HG02840 (cell line): ENCODE results near the gene COX8A.
"Not testable (repeated sequence)": the region's sequence is repeated elsewhere in the genome, so short reads cannot be mapped to it uniquely, and the experiment has no call there.

Source experiments
- ATAC-seq: cut with Tn5 transposase; IDR thresholded peaks from one replicate; pipeline ENCODE4 v1.9.1; 2021; ENCODE audit warnings: mild to moderate bottlenecking, moderate library complexity, moderate number of reproducible peaks; ENCODE audit not compliant: unreplicated experiment, low FRiP score

COX8A gene, protein sequence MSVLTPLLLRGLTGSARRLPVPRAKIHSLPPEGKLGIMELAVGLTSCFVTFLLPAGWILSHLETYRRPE

DNA sequence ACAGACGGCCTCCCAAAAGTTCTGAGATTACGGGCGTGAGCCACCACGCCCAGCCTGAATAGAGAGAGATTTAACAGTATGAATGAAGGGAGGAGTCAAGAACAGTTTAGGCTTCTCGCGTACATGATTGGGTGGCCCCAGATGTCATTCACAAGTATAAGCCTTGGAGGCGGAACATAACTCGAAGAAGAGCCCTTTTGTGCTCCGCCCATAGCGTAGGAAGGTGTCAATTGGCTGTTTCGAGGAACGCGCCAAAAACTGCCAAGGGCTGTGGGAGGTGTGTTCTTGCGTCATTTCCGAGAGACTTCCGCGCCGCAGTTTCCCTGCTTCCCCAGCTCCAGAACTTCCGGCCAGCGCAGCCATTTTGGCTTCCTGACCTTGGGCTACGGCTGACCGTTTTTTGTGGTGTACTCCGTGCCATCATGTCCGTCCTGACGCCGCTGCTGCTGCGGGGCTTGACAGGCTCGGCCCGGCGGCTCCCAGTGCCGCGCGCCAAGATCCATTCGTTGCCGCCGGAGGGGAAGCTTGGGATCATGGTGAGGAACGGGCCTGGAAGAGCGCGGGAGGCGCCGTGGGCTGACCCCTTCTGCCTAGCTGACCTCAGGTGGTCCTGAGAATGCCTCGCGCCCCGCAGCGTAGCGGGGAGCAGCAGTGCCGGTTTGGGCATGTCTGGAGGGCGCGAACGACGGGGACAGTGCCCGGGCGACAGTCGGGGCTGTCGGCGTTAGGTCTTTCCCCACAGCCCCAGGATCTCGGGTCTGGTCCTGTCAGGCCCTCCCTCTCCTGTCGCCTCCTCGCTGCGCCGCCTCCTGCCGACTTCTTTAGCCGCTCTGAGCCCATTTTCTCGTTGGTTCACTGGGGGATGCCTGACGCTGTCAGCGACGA lies at the start of gene COX8A:
Gene COX8A, plus strand, starts transcription at position 362 of the 885 bp plus-strand sequence. Its CDS starts 61 bp downstream, at position 423.
- ATAC-seq = peak; percentile 96

GRCh38 chr11:63929616-63930015 lies 44.8 kb upstream of the COX8A start:
- no peak for ATAC-seq

GRCh38 chr11:63931045-63931444 lies 43.4 kb upstream of the COX8A start:
- no peak for ATAC-seq

DNA sequence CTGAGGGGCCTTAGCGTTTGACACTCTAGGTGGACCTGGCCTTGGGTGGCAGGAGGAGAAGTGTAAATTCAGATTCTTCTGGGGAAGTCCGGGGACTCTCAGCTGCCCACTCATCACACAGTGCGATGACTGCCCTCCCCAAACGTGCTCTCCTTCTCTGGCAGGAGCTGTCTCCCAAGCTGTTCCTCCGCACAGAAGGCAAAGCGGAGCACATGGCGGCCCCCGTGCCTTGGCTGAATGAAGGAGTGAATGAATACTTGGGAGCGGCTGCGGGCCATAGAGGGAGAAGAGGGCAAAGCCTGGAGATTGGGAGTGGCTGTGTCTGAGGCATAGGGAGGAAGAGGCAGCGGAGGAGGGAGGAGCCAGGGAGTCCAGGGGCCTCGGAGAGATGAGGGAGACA lies 42.5 kb upstream of the COX8A start:
- ATAC-seq = no peak

DNA sequence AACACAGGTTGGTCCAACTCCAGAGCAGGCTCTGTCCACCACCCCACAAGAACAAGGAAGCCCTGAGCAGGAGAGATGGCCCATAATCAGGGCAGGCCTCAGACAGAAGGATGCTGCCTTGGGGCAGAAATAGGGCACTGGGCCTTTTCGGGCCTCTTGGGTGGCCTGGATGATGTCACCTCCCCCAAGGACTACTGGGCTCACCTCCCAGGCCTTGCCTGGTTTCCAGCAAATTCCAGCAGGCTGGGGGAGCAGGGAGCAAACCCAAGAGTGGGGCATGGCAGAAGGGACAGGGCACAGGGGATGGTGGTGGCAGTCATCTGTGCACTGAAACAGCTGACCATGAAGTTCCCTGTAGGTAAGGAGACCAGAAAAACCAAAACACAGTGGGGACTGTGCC lies 41.0 kb upstream of the COX8A start:
- ATAC-seq = no peak

DNA sequence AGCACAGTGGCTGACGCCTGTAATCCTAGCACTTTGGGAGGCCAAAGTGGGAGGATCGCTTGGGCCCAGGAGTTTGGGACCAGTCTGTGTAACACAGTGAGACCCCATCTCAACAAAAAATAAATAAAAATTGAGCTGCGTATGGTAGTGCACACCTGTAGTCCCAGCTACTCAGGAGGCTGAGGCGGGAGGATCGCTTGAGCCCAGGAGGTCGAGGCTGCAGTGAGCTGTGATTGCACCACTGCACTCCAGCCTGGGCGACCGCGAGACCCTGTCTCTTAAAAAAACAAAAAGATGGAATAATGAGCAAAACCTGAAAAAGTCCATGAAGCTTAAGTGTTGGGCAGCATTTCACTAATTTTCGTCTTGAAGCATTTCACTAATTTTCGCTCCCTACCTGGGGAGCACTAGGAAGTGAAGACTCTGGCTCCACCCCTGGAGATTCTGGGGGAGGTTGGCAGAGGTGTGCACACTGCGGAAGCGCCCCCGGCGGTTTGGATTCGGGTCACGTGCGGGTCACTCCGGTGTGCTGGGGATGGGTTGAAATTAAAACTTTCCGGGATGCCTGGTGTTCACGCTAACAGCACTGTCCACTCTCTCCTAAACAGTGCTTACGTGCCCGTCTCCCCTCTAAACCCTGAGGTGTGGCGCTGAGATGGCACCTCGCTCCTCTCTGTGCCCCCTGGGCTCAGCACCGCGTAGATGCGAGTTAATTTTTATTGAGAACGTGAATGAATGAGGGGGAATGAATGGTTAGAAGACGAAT lies 36.5 kb upstream of the COX8A start:
- peak; percentile 13 for ATAC-seq

GRCh38 chr11:63938479-63939396 lies 35.7 kb upstream of the COX8A start, which contains the start of gene NAA40:
TSS of gene NAA40 (plus strand) at chr11:63939002. CDS start at chr11:63939097, 95 bp downstream.
- ATAC-seq = peak; percentile 94

DNA sequence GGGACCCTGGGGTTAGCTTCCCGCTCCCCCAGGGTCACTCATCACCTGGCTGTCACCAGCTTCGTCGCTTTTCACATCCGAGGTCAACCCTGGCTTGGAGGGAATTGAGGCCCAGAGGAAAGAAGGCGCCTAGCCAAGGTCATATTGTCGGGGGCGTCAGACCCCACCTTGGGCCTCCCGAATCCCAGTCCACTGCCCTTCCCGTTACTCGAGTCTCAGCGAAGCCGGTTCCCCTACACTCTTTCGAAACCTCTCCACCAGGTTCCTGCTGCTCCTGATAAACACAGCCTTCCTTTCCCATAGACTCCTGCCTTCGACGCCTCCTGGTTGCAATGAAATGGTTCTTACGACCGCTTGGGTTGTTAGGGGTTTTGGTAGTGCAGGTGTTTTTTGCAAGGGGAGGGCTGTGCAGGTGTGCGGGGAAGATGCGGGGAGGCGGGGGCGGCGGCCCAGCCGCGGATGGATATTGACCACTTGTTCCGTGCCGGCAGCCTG lies 35.0 kb upstream of the COX8A start:
- ATAC-seq = peak; percentile 4

- no peak for ATAC-seq
Observed at GRCh38 chr11:63940786-63941185, 33.6 kb upstream of the COX8A start.

DNA sequence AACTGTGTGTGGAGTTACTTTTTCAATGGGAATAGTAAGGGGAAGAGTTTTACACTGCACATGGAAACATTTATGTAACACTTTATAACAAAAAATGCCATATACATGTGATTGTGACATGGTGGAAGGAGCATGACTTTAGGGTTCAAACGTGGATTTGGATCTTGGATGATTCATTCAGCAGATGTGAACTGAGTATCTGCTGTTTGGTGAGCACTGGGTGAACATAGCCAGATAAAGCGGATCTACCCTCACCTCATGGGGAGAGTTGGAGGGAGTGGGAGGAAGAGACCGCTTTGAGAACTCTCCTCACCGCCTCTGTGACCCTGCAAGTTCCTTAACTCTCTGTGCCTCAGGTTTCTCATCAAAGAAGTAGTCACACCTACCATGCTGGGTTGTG lies 32.5 kb upstream of the COX8A start:
- ATAC-seq = no peak

GRCh38 chr11:63942803-63943202 lies 31.6 kb upstream of the COX8A start:
- ATAC-seq = no peak

GRCh38 chr11:63944987-63945386 lies 29.4 kb upstream of the COX8A start:
- no peak for ATAC-seq

GRCh38 chr11:63945477-63946163 lies 28.8 kb upstream of the COX8A start:
- ATAC-seq = no peak

DNA sequence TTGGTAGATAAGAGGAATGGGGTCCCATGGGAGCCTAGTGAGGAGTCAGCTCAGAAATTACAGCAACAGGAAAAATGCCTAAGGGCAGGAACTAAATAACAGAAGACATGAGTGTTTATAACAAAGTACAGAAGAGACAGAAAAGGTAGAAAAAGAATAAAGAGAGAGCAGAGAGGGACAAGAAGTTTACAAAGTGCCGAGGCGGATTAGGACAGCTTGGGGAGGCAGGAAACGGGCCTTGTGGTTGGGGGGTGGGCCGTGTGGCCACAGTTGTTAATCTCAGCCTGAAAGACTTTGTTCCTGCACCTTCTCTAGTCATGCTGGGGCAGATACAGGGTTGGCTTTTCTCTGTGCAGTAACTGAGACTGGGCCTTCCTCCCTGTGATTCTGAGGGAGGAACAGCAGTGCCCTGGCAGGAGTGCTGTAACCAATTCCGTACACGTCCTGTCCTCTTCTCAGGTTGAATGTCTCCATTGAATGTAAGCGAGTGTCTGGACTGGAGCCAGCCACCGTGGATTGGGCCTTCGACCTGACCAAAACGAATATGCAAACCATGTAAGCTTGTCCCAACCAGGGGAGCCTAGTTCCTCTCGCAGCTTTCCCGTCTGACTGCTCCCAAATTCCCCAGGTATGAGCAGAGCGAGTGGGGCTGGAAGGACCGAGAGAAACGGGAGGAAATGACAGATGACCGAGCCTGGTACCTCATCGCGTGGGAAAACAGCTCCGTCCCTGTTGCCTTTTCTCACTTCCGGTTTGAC lies 22.5 kb upstream of the COX8A start:
- no peak for ATAC-seq

DNA sequence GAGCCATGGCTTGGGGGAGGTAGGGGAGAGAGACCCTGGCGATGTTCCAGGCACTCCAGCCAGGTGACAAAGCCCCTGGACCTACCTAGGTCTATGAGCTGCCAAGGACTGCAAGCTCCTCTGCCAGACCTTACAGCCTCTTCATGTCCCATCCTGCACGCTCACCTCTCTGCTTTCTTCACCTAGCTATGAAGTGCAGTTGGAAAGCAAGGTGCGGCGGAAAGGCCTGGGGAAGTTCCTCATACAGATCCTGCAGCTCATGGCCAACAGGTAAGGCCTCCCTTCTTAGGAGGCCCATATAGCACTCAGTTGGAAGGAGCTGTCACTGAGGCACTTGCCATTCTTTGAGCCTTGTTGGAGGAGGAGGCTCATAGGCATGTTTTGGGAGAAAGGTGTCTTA lies 21.9 kb upstream of the COX8A start:
- no peak for ATAC-seq

DNA sequence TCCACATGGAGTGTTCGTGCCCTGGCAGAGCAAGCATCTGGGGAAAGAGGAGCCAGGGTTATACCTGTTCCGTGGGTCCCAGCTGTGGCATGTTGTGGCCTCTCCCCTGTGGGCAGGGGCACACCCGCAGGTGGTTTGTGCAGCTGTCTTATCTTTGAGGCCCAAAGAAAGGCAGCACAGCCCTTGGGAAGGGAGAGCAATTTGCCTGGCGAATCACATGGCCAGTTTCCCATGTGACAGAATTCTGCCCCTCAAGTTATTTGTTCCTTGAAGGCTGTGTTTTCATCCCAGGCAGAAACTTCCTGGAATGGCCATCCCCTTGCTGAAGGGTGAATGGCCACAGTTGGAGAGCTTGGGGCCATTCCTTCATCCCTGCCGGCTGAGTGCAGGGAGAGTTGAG lies 16.4 kb upstream of the COX8A start:
- ATAC-seq = no peak

DNA sequence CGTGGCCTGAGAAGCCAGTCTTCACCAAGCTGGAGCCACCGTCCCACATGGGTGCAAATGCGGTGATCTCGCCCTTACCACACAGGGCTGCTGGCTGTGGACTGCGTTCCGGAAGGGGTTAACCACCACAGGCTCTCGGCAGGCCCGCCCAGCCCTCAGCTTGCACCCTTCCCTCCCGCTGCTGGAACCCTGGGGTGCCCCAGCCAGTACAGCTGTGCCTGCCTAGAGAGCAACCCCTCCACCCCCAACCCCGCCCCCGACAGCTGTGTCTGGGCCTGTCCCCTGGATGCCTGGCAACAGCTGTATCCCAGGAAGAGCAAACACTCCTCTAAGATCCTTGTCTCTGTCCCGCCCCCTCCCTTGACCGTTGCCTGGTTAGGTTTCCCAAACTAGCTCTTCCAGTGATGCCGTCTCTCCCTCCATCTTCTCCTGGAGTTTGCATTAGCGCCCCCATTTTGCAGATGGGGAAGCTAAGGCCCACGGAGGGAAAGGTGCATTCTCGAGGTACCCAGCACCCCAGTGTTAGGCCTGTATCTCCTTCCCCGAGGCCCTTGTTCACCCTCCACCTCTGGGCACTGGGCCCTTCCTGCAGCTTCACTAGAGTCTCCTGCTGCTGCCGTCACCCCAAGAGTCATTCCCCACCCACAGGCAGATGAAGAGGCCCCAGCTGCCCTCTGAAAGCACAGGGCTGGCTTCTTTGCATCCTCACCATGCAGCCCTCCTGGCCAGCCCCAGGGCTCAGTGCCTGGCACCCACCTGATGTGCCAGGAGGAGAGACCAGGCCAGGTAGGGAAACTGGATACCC lies 12.6 kb upstream of the COX8A start:
- no peak for ATAC-seq

GRCh38 chr11:63963895-63964294 lies 10.5 kb upstream of the COX8A start:
- not testable (repeated sequence) for ATAC-seq
